H9 (cell line): ENCODE measurements around the gene HOXA4. TPM values are rescaled to one million over a fixed set of nuclear protein-coding genes. Genes with fewer than 3 reads are reported as not detected.

Experiments
- DNase-seq: peaks from one replicate; pipeline ENCODE4 v3.0.0-alpha.2; 2017
- H2AFZ ChIP-seq: one replicate; pipeline ENCODE4 v1.6.1; 2013; ENCODE audit warnings: mild to moderate bottlenecking, low read length, control low read depth, moderate library complexity
- H2AK5ac ChIP-seq: 2 replicates; pipeline ENCODE4 v1.6.1; 2013; ENCODE audit warnings: low read length, control low read depth, mixed read lengths; ENCODE audit not compliant: insufficient read length
- H2BK120ac ChIP-seq: one replicate; pipeline ENCODE4 v1.6.1; 2013; ENCODE audit warnings: low read depth, mild to moderate bottlenecking, low read length, control low read depth, inconsistent platforms; ENCODE audit not compliant: poor library complexity, severe bottlenecking
- H2BK12ac ChIP-seq: 2 replicates; pipeline ENCODE4 v1.6.1; 2013; ENCODE audit warnings: low read length, control low read depth, mixed read lengths, low read depth; ENCODE audit not compliant: insufficient read length
- H2BK15ac ChIP-seq: 2 replicates; pipeline ENCODE4 v1.6.1; 2013; ENCODE audit warnings: low read depth, low read length, control low read depth
- H2BK20ac ChIP-seq: one replicate; pipeline ENCODE4 v1.6.1; 2013; ENCODE audit warnings: low read depth, mild to moderate bottlenecking, low read length, control low read depth, inconsistent platforms; ENCODE audit not compliant: poor library complexity, severe bottlenecking
- H2BK5ac ChIP-seq: 2 replicates; pipeline ENCODE4 v1.6.1; 2013; ENCODE audit warnings: low read length, control low read depth, mixed read lengths; ENCODE audit not compliant: insufficient read length
- H3K14ac ChIP-seq: 2 replicates; pipeline ENCODE4 v1.6.1; 2013; ENCODE audit warnings: low read length, control low read depth; ENCODE audit not compliant: insufficient read depth
- H3K18ac ChIP-seq: 2 replicates; pipeline ENCODE4 v1.6.1; 2013; ENCODE audit warnings: low read depth, mild to moderate bottlenecking, mixed read lengths, low read length, control low read depth; ENCODE audit not compliant: insufficient read length
- H3K23ac ChIP-seq: 2 replicates; pipeline ENCODE4 v1.6.1; 2013; ENCODE audit warnings: low read length, control low read depth, mixed read lengths, low read depth; ENCODE audit not compliant: insufficient read length
- H3K23me2 ChIP-seq: 2 replicates; pipeline ENCODE4 v1.6.1; 2013; ENCODE audit warnings: low read depth, mild to moderate bottlenecking, mixed read lengths, low read length, control low read depth; ENCODE audit not compliant: insufficient read length, poor library complexity, severe bottlenecking
- H3K27ac ChIP-seq: 2 replicates; pipeline ENCODE4 v1.5.1; 2013; ENCODE audit warnings: low read length, control low read depth, mixed read lengths, low read depth; ENCODE audit not compliant: insufficient read length
- H3K27me3 ChIP-seq: 2 replicates; pipeline ENCODE4 v1.6.1; 2013; ENCODE audit warnings: low read length, control low read depth, inconsistent platforms; ENCODE audit not compliant: insufficient read depth
- H3K4ac ChIP-seq: 2 replicates; pipeline ENCODE4 v1.6.1; 2013; ENCODE audit warnings: low read depth, mild to moderate bottlenecking, control low read depth, inconsistent platforms, low read length, moderate library complexity
- H3K4me1 ChIP-seq: 2 replicates; pipeline ENCODE4 v1.6.1; 2013; ENCODE audit warnings: low read length, control low read depth, inconsistent platforms; ENCODE audit not compliant: insufficient read depth
- H3K4me2 ChIP-seq: 2 replicates; pipeline ENCODE4 v1.6.1; 2013; ENCODE audit warnings: low read length, control low read depth, mixed read lengths; ENCODE audit not compliant: insufficient read length, insufficient read depth
- H3K56ac ChIP-seq: 2 replicates; pipeline ENCODE4 v1.6.1; 2013; ENCODE audit warnings: low read depth, mild to moderate bottlenecking, mixed read lengths, low read length, control low read depth; ENCODE audit not compliant: insufficient read length
- H3K79me1 ChIP-seq: 2 replicates; pipeline ENCODE4 v1.6.1; 2013; ENCODE audit warnings: low read depth, mild to moderate bottlenecking, moderate library complexity, low read length, control low read depth, inconsistent platforms; ENCODE audit not compliant: insufficient read depth, poor library complexity, severe bottlenecking
- H3K79me2 ChIP-seq: 2 replicates; pipeline ENCODE4 v1.6.1; 2013; ENCODE audit warnings: low read length, control low read depth, inconsistent platforms; ENCODE audit not compliant: insufficient read depth
- H3K9ac ChIP-seq: 2 replicates; pipeline ENCODE4 v1.6.1; 2013; ENCODE audit warnings: low read length, control low read depth, mixed read lengths; ENCODE audit not compliant: insufficient read length; ENCODE audit errors: extremely low read depth
- H3K9me3 ChIP-seq: one replicate; pipeline ENCODE4 v1.6.1; 2013; ENCODE audit warnings: low read depth, low read length, inconsistent platforms; ENCODE audit not compliant: control insufficient read depth
- H3T11ph ChIP-seq: one replicate; pipeline ENCODE4 v1.6.1; 2013; ENCODE audit warnings: mild to moderate bottlenecking, low read length, control low read depth, inconsistent platforms
- H4K20me1 ChIP-seq: one replicate; pipeline ENCODE4 v1.6.1; 2013; ENCODE audit not compliant: control insufficient read depth, insufficient read length, insufficient read depth
- H4K5ac ChIP-seq: 2 replicates; pipeline ENCODE4 v1.6.1; 2013; ENCODE audit warnings: low read depth, mild to moderate bottlenecking, mixed read lengths, low read length, control low read depth; ENCODE audit not compliant: insufficient read length
- H4K8ac ChIP-seq: replicated peaks from 2 replicates; pipeline ENCODE4 v1.6.1; 2013; ENCODE audit warnings: low read length, control low read depth, mixed read lengths, low read depth; ENCODE audit not compliant: insufficient read length
- H4K91ac ChIP-seq: 2 replicates; pipeline ENCODE4 v1.6.1; 2013; ENCODE audit warnings: low read depth, mild to moderate bottlenecking, moderate library complexity, mixed read lengths, low read length, control low read depth; ENCODE audit not compliant: insufficient read length
- H3K27ac Mint-ChIP-seq, 3 experiments: 2 replicates in 2 of 3; 3 replicates in 1 of 3; pipeline ENCODE4 v1.8.0; 2020 to 2021; ENCODE audit warnings: mixed read lengths in 3 of 3, mild to moderate bottlenecking in 1 of 3, moderate library complexity in 1 of 3
- H3K27me3 Mint-ChIP-seq: 2 replicates; pipeline ENCODE4 v1.8.0; 2021; ENCODE audit warnings: low read depth, mild to moderate bottlenecking, moderate library complexity, mixed read lengths
- H3K36me3 Mint-ChIP-seq, 3 experiments: 2 replicates in 2 of 3; 3 replicates in 1 of 3; pipeline ENCODE4 v1.8.0; 2020 to 2021; ENCODE audit warnings: low read depth in 3 of 3, mixed read lengths in 3 of 3; ENCODE audit not compliant: insufficient read depth in 1 of 3
- H3K4me1 Mint-ChIP-seq, 2 experiments: 2 replicates each; pipeline ENCODE4 v1.8.0; 2020; ENCODE audit warnings: mixed read lengths in 2 of 2
- H3K4me3 Mint-ChIP-seq, 2 experiments: 2 replicates in 1 of 2; 3 replicates in 1 of 2; pipeline ENCODE4 v1.8.0; 2020 to 2021; ENCODE audit warnings: mild to moderate bottlenecking in 2 of 2, mixed read lengths in 2 of 2, moderate library complexity in 1 of 2
- H3K9me3 Mint-ChIP-seq, 2 experiments: 2 replicates in 1 of 2; 3 replicates in 1 of 2; pipeline ENCODE4 v1.8.0; 2020; ENCODE audit warnings: mild to moderate bottlenecking in 2 of 2, mixed read lengths in 2 of 2, moderate library complexity in 1 of 2
- WGBS: extraction: QIAGEN DNeasy Blood & Tissue Kit; methylation state at CpG from one replicate; pipeline ENCODE4 v1.1.7; 2013; ENCODE audit warnings: missing lambda C conversion rate, low lambda C conversion rate, mixed read lengths; ENCODE audit not compliant: insufficient read length; ENCODE audit errors: extremely low coverage; 5-methylcytosine and 5-hydroxymethylcytosine counted together
- total RNA-seq: library from RNA; stranded (reverse); gene quantifications from 2 replicates; pipeline ENCODE4 v1.2.1, GENCODE V29; 2021
- TF ChIP-seq, protein P1 (sequence below): fragments of 200-600 bp; sonication (generic); conservative IDR thresholded peaks from 3 replicates; pipeline ENCODE4 v1.8.0; 2021; ENCODE audit warnings: antibody characterized with exemption, mild to moderate bottlenecking

The HOXA4 gene
- total RNA-seq, 1 experiment from 2014 or later: not detected

DNA sequence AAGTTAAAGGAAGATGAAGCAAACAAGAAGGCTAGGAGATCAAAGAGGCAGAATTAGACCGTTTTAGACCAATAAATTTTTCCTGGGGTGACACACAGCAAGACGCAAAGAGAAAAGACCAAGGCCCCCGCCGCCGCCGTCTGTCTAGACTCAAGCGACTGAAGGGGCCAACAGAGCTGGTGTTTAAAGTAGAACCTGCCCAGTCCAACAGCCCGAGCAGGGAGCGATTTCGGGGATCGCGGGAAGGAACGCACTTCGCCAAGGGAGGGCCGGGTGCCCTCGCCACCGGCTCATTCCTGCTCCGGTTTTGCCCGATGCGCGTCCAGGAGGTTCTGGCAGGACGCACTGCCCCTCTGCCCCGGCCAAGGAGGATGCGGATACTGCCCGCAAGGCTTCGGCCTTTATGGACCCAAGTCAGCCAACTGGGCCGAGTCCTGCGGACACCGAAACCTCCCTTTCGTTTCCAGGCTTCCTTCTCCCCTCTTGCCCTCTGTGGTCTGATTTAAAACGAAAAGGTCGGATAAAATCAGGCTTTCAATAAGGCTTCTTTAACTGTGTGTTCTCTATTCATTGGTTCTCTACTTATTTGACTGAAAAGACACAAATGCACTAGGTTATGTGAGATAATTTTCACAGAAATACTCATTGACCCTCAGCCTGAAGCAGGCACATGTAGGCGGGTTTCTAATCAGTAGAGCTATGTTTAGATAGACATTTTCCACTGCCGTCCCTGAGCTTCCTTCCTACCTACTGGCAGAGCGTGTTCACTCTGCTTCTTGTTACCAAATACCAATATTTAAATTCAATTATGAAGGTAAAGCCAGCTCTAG is 28.1 kb upstream of the HOXA4 start:
- Histone ChIP-seq H2BK15ac (no peak overlapping the region), H3K14ac (no peak overlapping the region), H3K23me2 (no peaks in the 10 kb centered on the region), H3K4me2 (no peak overlapping the region), H3K4me1 (no peaks in the 10 kb centered on the region), H3K18ac (no peak overlapping the region), H3K56ac (no peak overlapping the region), H2AFZ (no peak overlapping the region), H3K79me1 (no peaks in the 10 kb centered on the region), H2BK5ac (no peak overlapping the region), H4K5ac (no peak overlapping the region), H3K79me2 (no peaks in the 10 kb centered on the region), H3K9me3 (no peaks in the 10 kb centered on the region), H4K8ac (no peak overlapping the region), H3K23ac (no peak overlapping the region), H4K20me1 (no peaks in the 10 kb centered on the region), H2BK120ac (no peak overlapping the region), H3K27me3 (peaks cover 97% of the 10 kb centered on the region), H3K4ac (no peak overlapping the region), H4K91ac (no peak overlapping the region), H2BK12ac (no peak overlapping the region), H2BK20ac (no peak overlapping the region), H3T11ph (no peak overlapping the region), H3K27ac (no peak overlapping the region), H3K9ac (no peak overlapping the region), H2AK5ac (no peak overlapping the region)
- H3K9me3 Mint-ChIP-seq: peaks cover 13 to 19% of the 10 kb centered on the region in 2 experiments
- no peak overlapping the region; a peak in 1 of 7 replicates for H3K27ac Mint-ChIP-seq
- peaks cover 0 to 6% (median 0%) of the 10 kb centered on the region in 3 experiments; a peak in 3 of 7 replicates for H3K36me3 Mint-ChIP-seq
- peaks cover 3 to 11% of the 10 kb centered on the region in 2 experiments; a peak in 3 of 4 replicates for H3K4me1 Mint-ChIP-seq
- TF ChIP-seq, protein P1, sequence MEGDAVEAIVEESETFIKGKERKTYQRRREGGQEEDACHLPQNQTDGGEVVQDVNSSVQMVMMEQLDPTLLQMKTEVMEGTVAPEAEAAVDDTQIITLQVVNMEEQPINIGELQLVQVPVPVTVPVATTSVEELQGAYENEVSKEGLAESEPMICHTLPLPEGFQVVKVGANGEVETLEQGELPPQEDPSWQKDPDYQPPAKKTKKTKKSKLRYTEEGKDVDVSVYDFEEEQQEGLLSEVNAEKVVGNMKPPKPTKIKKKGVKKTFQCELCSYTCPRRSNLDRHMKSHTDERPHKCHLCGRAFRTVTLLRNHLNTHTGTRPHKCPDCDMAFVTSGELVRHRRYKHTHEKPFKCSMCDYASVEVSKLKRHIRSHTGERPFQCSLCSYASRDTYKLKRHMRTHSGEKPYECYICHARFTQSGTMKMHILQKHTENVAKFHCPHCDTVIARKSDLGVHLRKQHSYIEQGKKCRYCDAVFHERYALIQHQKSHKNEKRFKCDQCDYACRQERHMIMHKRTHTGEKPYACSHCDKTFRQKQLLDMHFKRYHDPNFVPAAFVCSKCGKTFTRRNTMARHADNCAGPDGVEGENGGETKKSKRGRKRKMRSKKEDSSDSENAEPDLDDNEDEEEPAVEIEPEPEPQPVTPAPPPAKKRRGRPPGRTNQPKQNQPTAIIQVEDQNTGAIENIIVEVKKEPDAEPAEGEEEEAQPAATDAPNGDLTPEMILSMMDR: no peak
- H3K4me3 Mint-ChIP-seq: no peak overlapping the region
- DNase-seq: peak; percentile 28
- WGBS: no CpG with 5 or more reads among the region's 35 CpGs
- peaks cover 98% of the 10 kb centered on the region for H3K27me3 Mint-ChIP-seq
